ENCODE results near the gene RNF220. TPM values are rescaled to one million over a fixed set of nuclear protein-coding genes. Genes with fewer than 3 reads are reported as not detected.

Gene RNF220
- total and polyA plus RNA-seq, 2 of the 13 experiments (the other 11 are each of a cell fraction or from before 2014, with no cell fraction given): 48.2 to 72.1 TPM

- ChIA-PET POLR2A (no interaction called here), CTCF (ENCODE audit: low intra/inter-chr PET ratio, low total read pairs) (no interaction called here)
- Histone ChIP-seq H3K4me3 (replicated peaks in 1 of 3; ENCODE audit: insufficient read depth in 1 of 3, low read depth in 2 of 3, low read length in 3 of 3) (no peak overlapping the region), H3K36me3 (replicated peaks in 1 of 2; ENCODE audit: control insufficient read depth in 1 of 2, insufficient read depth in 2 of 2, low read length in 2 of 2) (peaks cover 0 to 3% of the 10 kb centered on the region in 2 experiments; a peak in 1 of 5 replicates), H2AFZ (ENCODE audit: low read length) (no peak overlapping the region), H3K4me2 (ENCODE audit: low read depth, low read length) (no peak overlapping the region), H3K9ac (ENCODE audit: insufficient read depth, low read depth, low read length) (no peak overlapping the region), H3K9me3 (ENCODE audit: low read length) (no peaks in the 10 kb centered on the region), H4K20me1 (ENCODE audit: insufficient read depth, low read length) (0 out of 2 replicates have a peak, but pooled peaks cover 5% of the 10 kb centered on the region), H3K27ac (ENCODE audit: extremely low read length, insufficient read depth, low read length) (no peak overlapping the region), H3K4me1 (ENCODE audit: insufficient read depth, low read length) (peaks cover 24% of the 10 kb centered on the region), H3K27me3 (ENCODE audit: control insufficient read depth in 1 of 2, insufficient read depth in 2 of 2, low read length in 2 of 2) (peaks cover 0 to 2% of the 10 kb centered on the region in 2 experiments; a peak in 1 of 5 replicates), H3K79me2 (ENCODE audit: insufficient read depth, low read length) (no peaks in the 10 kb centered on the region)
- WGBS (ENCODE audit: low lambda C conversion rate): 40% methylated on average over 3 of the region's 3 CpGs
- DNase-seq (ENCODE audit: low spot score): peak; percentile 50
- FAIRE-seq: no peak
- no peak for ATAC-seq
- intact Hi-C loops (cut with micrococcal nuclease; ENCODE audit: unreplicated experiment): no loop called here
- TF ChIP-seq PITX1 (CRISPR knock-in tag; IDR thresholded peaks at IDR 0.05) (no peak), ZNF577 (CRISPR knock-in tag; IDR thresholded peaks at IDR 0.05; ENCODE audit: borderline replicate concordance, low read depth) (no peak), AHDC1 (CRISPR knock-in tag; IDR thresholded peaks at IDR 0.05; ENCODE audit: borderline replicate concordance) (no peak)
- BruUV-seq (replicated peaks): no TSS peak
- in situ Hi-C loops (cut with HindIII; ENCODE audit: extremely low pct_ligation_motif_present, low pct_unique_long_range_greater_than_20kb): no loop called here
Measured at GRCh38 chr1:44532567-44532944, 127.5 kb downstream of the RNF220 start.
